Neural cell (in vitro differentiated cells): Measurements from ENCODE around the gene CDH4. TPM values are rescaled to one million over a fixed set of nuclear protein-coding genes. Genes with fewer than 3 reads are reported as not detected.

Experiments used
- H2AFZ ChIP-seq: fragments of 200-600, 300-800 bp; sonication (generic), shearing (Covaris generic); 2 replicates; pipeline ENCODE4 v1.6.0; 2014; ENCODE audit warnings: low read depth, mild to moderate bottlenecking, antibody characterized with exemption, low read length, moderate library complexity
- H3F3A ChIP-seq: fragments of 200-600 bp; shearing (Covaris generic); 2 replicates; pipeline ENCODE4 v1.6.1; 2016; ENCODE audit warnings: mild to moderate bottlenecking, moderate library complexity, mixed read lengths, antibody characterized with exemption, low read length; ENCODE audit not compliant: insufficient read depth, poor library complexity, severe bottlenecking
- H3K27ac ChIP-seq: fragments of 200-600, 300-800 bp; sonication (generic), shearing (Covaris generic); 2 replicates; pipeline ENCODE4 v1.5.1; 2014; ENCODE audit warnings: mild to moderate bottlenecking, low read length, moderate library complexity
- H3K27me3 ChIP-seq: fragments of 300-800, 200-600 bp; sonication (generic), shearing (Covaris generic); 2 replicates; pipeline ENCODE4 v1.6.0; 2014; ENCODE audit warnings: mild to moderate bottlenecking, low read depth, low read length, moderate library complexity; ENCODE audit not compliant: insufficient read depth
- H3K36me3 ChIP-seq: fragments of 300-800, 200-600 bp; sonication (generic), shearing (Covaris generic); 2 replicates; pipeline ENCODE4 v1.5.1; 2014; ENCODE audit warnings: mild to moderate bottlenecking, antibody characterized with exemption, low read length, moderate library complexity; ENCODE audit not compliant: insufficient read depth
- H3K4me2 ChIP-seq: fragments of 300-800, 200-600 bp; sonication (generic), shearing (Covaris generic); 2 replicates; pipeline ENCODE4 v1.6.0; 2014; ENCODE audit warnings: mild to moderate bottlenecking, low read length
- H3K4me3 ChIP-seq: fragments of 300-800, 200-600 bp; sonication (generic), shearing (Covaris generic); 2 replicates; pipeline ENCODE4 v1.5.1; 2014; ENCODE audit warnings: mild to moderate bottlenecking, low read length, moderate library complexity
- H3K79me2 ChIP-seq: fragments of 200-600 bp; shearing (Covaris generic); replicated peaks from 2 replicates; pipeline ENCODE4 v1.6.0; 2014; ENCODE audit warnings: mild to moderate bottlenecking, low read length, moderate library complexity; ENCODE audit not compliant: insufficient read depth
- H3K9ac ChIP-seq: fragments of 300-800, 200-600 bp; sonication (generic), shearing (Covaris generic); 2 replicates; pipeline ENCODE4 v1.6.1; 2016; ENCODE audit warnings: mild to moderate bottlenecking, low read length, mixed read lengths
- H3K9me2 ChIP-seq: fragments of 200-600 bp; shearing (Covaris generic); 2 replicates; pipeline ENCODE4 v1.6.1; 2016; ENCODE audit warnings: mild to moderate bottlenecking, low read length, mixed read lengths; ENCODE audit not compliant: insufficient read depth
- H3K9me3 ChIP-seq: fragments of 200-600, 300-800 bp; sonication (generic), shearing (Covaris generic); 2 replicates; pipeline ENCODE4 v1.6.1; 2016; ENCODE audit warnings: mild to moderate bottlenecking, mixed run types, low read length, moderate library complexity, mixed read lengths
- H4K20me1 ChIP-seq: fragments of 200-600 bp; shearing (Covaris generic); 2 replicates; pipeline ENCODE4 v1.6.1; 2016; ENCODE audit warnings: mild to moderate bottlenecking, mixed run types; ENCODE audit not compliant: insufficient read depth
- EP300 ChIP-seq: fragments of 450-650 bp; conservative IDR thresholded peaks from 2 replicates; pipeline ENCODE4 v1.6.1; 2014; ENCODE audit warnings: antibody characterized with exemption, mild to moderate bottlenecking, moderate library complexity; ENCODE audit not compliant: poor library complexity, severe bottlenecking
- EZH2 ChIP-seq: fragments of 200-600, 300-800 bp; shearing (Covaris generic), sonication (generic); IDR thresholded peaks from 2 replicates; pipeline ENCODE4 v1.6.1; 2014; ENCODE audit warnings: antibody characterized with exemption, low read length, borderline replicate concordance, mild to moderate bottlenecking; ENCODE audit not compliant: insufficient read depth, poor library complexity, severe bottlenecking
- MXI1 ChIP-seq: fragments of 450-650 bp; conservative IDR thresholded peaks from 2 replicates; pipeline ENCODE4 v1.6.1; 2014; ENCODE audit warnings: antibody characterized with exemption, mild to moderate bottlenecking; ENCODE audit not compliant: poor library complexity, severe bottlenecking
- POLR2AphosphoS5 ChIP-seq: IDR thresholded peaks from 2 replicates; pipeline ENCODE4 v1.6.1; 2012
- RAD21 ChIP-seq: fragments of 450-650 bp; conservative IDR thresholded peaks from 2 replicates; pipeline ENCODE4 v1.6.1; 2014; ENCODE audit warnings: antibody characterized with exemption, mild to moderate bottlenecking, moderate library complexity
- SMC3 ChIP-seq: fragments of 450-650 bp; conservative IDR thresholded peaks from 2 replicates; pipeline ENCODE4 v1.6.1; 2014; ENCODE audit warnings: antibody characterized with exemption, mild to moderate bottlenecking, moderate library complexity; ENCODE audit not compliant: poor library complexity
- TAF1 ChIP-seq: IDR thresholded peaks from 2 replicates; pipeline ENCODE4 v1.6.1; 2012; ENCODE audit warnings: low read depth
- polyA plus RNA-seq: library from polyadenylated mRNA; depleted of rRNA; stranded (reverse); fragments of >200 nt; gene quantifications from 2 replicates; pipeline ENCODE4 v1.2.3, GENCODE V29; 2014
- TF ChIP-seq, protein P1 (sequence below): fragments of 450-650 bp; IDR thresholded peaks from 2 replicates; pipeline ENCODE4 v1.5.1; 2014; ENCODE audit warnings: antibody characterized with exemption, mild to moderate bottlenecking, moderate library complexity; ENCODE audit not compliant: poor library complexity, severe bottlenecking
- TF ChIP-seq, protein P2 (sequence below): IDR thresholded peaks from 2 replicates; pipeline ENCODE4 v1.6.1; 2012; ENCODE audit warnings: borderline replicate concordance

The CDH4 gene
- polyA plus RNA-seq, 1 donor from 2014 or later, result 24.6 TPM

- Histone ChIP-seq H3K4me2 (no peak overlapping the region), H3K4me3 (no peak overlapping the region), H3K79me2 (no peaks in the 10 kb centered on the region), H3K36me3 (no peaks in the 10 kb centered on the region), H3K9me2 (no peaks in the 10 kb centered on the region), H3K27ac (no peak overlapping the region), H4K20me1 (no peaks in the 10 kb centered on the region), H3K9me3 (peaks cover 7% of the 10 kb centered on the region), H3F3A (no peaks in the 10 kb centered on the region), H3K27me3 (no peaks in the 10 kb centered on the region), H2AFZ (no peak overlapping the region), H3K9ac (no peak overlapping the region)
- TF ChIP-seq EP300, result no peak
- TF ChIP-seq, protein P1, sequence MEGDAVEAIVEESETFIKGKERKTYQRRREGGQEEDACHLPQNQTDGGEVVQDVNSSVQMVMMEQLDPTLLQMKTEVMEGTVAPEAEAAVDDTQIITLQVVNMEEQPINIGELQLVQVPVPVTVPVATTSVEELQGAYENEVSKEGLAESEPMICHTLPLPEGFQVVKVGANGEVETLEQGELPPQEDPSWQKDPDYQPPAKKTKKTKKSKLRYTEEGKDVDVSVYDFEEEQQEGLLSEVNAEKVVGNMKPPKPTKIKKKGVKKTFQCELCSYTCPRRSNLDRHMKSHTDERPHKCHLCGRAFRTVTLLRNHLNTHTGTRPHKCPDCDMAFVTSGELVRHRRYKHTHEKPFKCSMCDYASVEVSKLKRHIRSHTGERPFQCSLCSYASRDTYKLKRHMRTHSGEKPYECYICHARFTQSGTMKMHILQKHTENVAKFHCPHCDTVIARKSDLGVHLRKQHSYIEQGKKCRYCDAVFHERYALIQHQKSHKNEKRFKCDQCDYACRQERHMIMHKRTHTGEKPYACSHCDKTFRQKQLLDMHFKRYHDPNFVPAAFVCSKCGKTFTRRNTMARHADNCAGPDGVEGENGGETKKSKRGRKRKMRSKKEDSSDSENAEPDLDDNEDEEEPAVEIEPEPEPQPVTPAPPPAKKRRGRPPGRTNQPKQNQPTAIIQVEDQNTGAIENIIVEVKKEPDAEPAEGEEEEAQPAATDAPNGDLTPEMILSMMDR, result no peak
- no peak for TF ChIP-seq RAD21
- TF ChIP-seq, protein P2, sequence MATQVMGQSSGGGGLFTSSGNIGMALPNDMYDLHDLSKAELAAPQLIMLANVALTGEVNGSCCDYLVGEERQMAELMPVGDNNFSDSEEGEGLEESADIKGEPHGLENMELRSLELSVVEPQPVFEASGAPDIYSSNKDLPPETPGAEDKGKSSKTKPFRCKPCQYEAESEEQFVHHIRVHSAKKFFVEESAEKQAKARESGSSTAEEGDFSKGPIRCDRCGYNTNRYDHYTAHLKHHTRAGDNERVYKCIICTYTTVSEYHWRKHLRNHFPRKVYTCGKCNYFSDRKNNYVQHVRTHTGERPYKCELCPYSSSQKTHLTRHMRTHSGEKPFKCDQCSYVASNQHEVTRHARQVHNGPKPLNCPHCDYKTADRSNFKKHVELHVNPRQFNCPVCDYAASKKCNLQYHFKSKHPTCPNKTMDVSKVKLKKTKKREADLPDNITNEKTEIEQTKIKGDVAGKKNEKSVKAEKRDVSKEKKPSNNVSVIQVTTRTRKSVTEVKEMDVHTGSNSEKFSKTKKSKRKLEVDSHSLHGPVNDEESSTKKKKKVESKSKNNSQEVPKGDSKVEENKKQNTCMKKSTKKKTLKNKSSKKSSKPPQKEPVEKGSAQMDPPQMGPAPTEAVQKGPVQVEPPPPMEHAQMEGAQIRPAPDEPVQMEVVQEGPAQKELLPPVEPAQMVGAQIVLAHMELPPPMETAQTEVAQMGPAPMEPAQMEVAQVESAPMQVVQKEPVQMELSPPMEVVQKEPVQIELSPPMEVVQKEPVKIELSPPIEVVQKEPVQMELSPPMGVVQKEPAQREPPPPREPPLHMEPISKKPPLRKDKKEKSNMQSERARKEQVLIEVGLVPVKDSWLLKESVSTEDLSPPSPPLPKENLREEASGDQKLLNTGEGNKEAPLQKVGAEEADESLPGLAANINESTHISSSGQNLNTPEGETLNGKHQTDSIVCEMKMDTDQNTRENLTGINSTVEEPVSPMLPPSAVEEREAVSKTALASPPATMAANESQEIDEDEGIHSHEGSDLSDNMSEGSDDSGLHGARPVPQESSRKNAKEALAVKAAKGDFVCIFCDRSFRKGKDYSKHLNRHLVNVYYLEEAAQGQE, result no peak
- TF ChIP-seq SMC3, result no peak
- no peak for TF ChIP-seq TAF1
- TF ChIP-seq POLR2AphosphoS5, result no peak
- no peak for TF ChIP-seq EZH2
- TF ChIP-seq MXI1, result no peak
These were observed 404.1 kb downstream of the CDH4 start for GRCh38 chr20:61656198-61656597.

- Histone ChIP-seq H3K4me3 (no peak overlapping the region), H3F3A (no peaks in the 10 kb centered on the region), H4K20me1 (no peaks in the 10 kb centered on the region), H3K27me3 (no peaks in the 10 kb centered on the region), H3K36me3 (no peaks in the 10 kb centered on the region), H2AFZ (no peak overlapping the region), H3K79me2 (no peaks in the 10 kb centered on the region), H3K9me3 (peaks cover 7% of the 10 kb centered on the region), H3K9ac (no peak overlapping the region), H3K4me2 (no peak overlapping the region), H3K9me2 (no peaks in the 10 kb centered on the region), H3K27ac (no peak overlapping the region)
- no peak for TF ChIP-seq TAF1
- TF ChIP-seq EP300, result no peak
- TF ChIP-seq, protein P2, result no peak
- no peak for TF ChIP-seq POLR2AphosphoS5
- no peak for TF ChIP-seq MXI1
- no peak for TF ChIP-seq SMC3
- TF ChIP-seq, protein P1, result no peak
These were observed 405.8 kb downstream of the CDH4 start for GRCh38 chr20:61657721-61658377.
